Astrocyte (in vitro differentiated cells and primary cell): ENCODE results near the gene FXYD5. TPM values are rescaled to one million over a fixed set of nuclear protein-coding genes. Genes with fewer than 3 reads are reported as not detected.

Experiments used
- DNase-seq: peaks from one replicate; pipeline ENCODE4 v3.0.0-alpha.2; 2010; ENCODE audit warnings: low read depth
- FAIRE-seq: peaks from 2 replicates; lab custom pipeline; 2011; peaks lifted over from hg19 to GRCh38; lab: Jason Lieb, UNC
- H2AFZ ChIP-seq: 2 replicates; pipeline ENCODE4 v1.6.0; 2012; ENCODE audit warnings: low read depth, low read length, inconsistent platforms
- H3K27ac ChIP-seq: 2 replicates; pipeline ENCODE4 v1.5.1; 2011; ENCODE audit warnings: low read depth, low read length, inconsistent platforms
- H3K27me3 ChIP-seq: 2 replicates; pipeline ENCODE4 v1.6.0; 2011; ENCODE audit warnings: low read length, inconsistent platforms; ENCODE audit not compliant: insufficient read depth
- H3K36me3 ChIP-seq: 2 replicates; pipeline ENCODE4 v1.5.1; 2011; ENCODE audit warnings: low read length, inconsistent platforms; ENCODE audit not compliant: insufficient read depth
- H3K4me1 ChIP-seq: 2 replicates; pipeline ENCODE4 v1.5.1; 2011; ENCODE audit warnings: low read length, inconsistent platforms; ENCODE audit not compliant: insufficient read depth
- H3K4me2 ChIP-seq: 2 replicates; pipeline ENCODE4 v1.6.0; 2012; ENCODE audit warnings: low read length, inconsistent platforms
- H3K4me3 ChIP-seq: 2 replicates; pipeline ENCODE4 v1.5.1; 2011; ENCODE audit warnings: low read depth, mild to moderate bottlenecking, low read length, inconsistent platforms; ENCODE audit not compliant: insufficient read depth
- H3K79me2 ChIP-seq: 2 replicates; pipeline ENCODE4 v1.6.0; 2012; ENCODE audit warnings: mild to moderate bottlenecking, low read length, inconsistent platforms; ENCODE audit not compliant: insufficient read depth
- H3K9ac ChIP-seq: 2 replicates; pipeline ENCODE4 v1.6.0; 2012; ENCODE audit warnings: mild to moderate bottlenecking, low read length, inconsistent platforms
- H3K9me3 ChIP-seq: 2 replicates; pipeline ENCODE4 v1.5.1; 2012; ENCODE audit warnings: low read depth, mild to moderate bottlenecking, low read length, inconsistent platforms; ENCODE audit not compliant: insufficient read depth
- H4K20me1 ChIP-seq: 2 replicates; pipeline ENCODE4 v1.6.0; 2012; ENCODE audit warnings: low read length, inconsistent platforms; ENCODE audit not compliant: insufficient read depth
- H3K27ac Mint-ChIP-seq: one replicate; pipeline ENCODE4 v1.8.0; 2021; ENCODE audit warnings: mild to moderate bottlenecking, mixed read lengths; ENCODE audit not compliant: unreplicated experiment
- H3K27me3 Mint-ChIP-seq: one replicate; pipeline ENCODE4 v1.8.0; 2021; ENCODE audit warnings: low read depth, mixed read lengths; ENCODE audit not compliant: unreplicated experiment
- H3K36me3 Mint-ChIP-seq: one replicate; pipeline ENCODE4 v1.8.0; 2021; ENCODE audit warnings: low read depth, mixed read lengths; ENCODE audit not compliant: unreplicated experiment
- H3K4me1 Mint-ChIP-seq: one replicate; pipeline ENCODE4 v1.8.0; 2021; ENCODE audit warnings: low read depth, mixed read lengths; ENCODE audit not compliant: unreplicated experiment
- H3K4me3 Mint-ChIP-seq: one replicate; pipeline ENCODE4 v1.8.0; 2021; ENCODE audit warnings: mild to moderate bottlenecking, moderate library complexity, mixed read lengths; ENCODE audit not compliant: unreplicated experiment
- H3K9me3 Mint-ChIP-seq: one replicate; pipeline ENCODE4 v1.8.0; 2021; ENCODE audit warnings: mild to moderate bottlenecking, mixed read lengths; ENCODE audit not compliant: unreplicated experiment
- EZH2 ChIP-seq: IDR thresholded peaks from 2 replicates; pipeline ENCODE4 v1.6.1; 2012; ENCODE audit warnings: mild to moderate bottlenecking, low read length, inconsistent platforms; ENCODE audit not compliant: insufficient read depth
- total RNA-seq: library from RNA; stranded (reverse); gene quantifications from 2 replicates; pipeline ENCODE4 v1.2.1, GENCODE V29; 2021
- TF ChIP-seq, protein P1 (sequence below): IDR thresholded peaks from 2 replicates; pipeline ENCODE4 v1.5.1; 2011; ENCODE audit warnings: low read depth, mild to moderate bottlenecking, inconsistent platforms, low read length, moderate library complexity; ENCODE audit not compliant: insufficient read depth

The FXYD5 gene
- total RNA-seq, 1 donor from 2014 or later, result 108 TPM

DNA sequence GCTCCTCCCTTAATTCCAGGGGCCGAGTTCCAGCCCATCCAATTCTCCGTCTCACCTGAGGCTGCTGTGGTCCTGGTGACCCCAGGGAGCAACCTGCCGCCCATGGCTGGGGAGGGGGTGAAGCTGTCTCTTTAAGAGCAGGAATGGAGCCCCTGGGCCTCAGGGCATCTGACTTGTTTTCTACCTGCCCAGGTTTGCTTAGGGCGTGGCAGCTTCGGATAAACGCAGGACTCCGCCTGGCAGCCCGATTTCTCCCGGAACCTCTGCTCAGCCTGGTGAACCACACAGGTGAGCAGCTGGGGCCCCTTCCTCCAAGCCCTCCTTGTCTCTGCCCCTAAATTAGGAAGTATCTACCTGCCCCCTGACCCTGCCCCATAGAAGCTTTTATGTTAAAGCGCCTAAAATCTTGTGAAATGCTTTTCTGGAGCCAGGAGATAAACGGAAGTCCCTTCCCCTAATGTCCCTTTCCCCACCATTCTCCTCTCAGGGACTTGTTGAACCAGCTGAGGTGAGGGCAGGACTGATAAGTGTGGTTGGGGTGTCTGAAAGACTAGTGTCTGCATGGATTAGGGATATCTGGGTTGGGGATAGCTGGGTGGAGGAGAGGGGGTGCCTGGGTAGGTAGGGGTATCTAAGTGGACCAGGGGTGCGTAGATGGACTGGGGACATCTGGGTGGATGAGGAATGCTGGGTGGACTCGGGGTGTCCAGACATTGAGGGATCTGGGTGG lies 38.3 kb upstream of the FXYD5 start:
- DNase-seq (no peak), FAIRE-seq (no peak)
- Histone ChIP-seq H3K79me2 (no peaks in the 10 kb centered on the region), H3K9me3 (no peaks in the 10 kb centered on the region), H3K36me3 (no peaks in the 10 kb centered on the region), H4K20me1 (no peaks in the 10 kb centered on the region), H3K4me1 (peaks cover 6% of the 10 kb centered on the region), H3K27me3 (no peaks in the 10 kb centered on the region), H3K4me2 (no peak overlapping the region), H3K27ac (no peak overlapping the region), H3K9ac (no peak overlapping the region), H3K4me3 (no peak overlapping the region), H2AFZ (no peak overlapping the region)
- TF ChIP-seq, protein P1, sequence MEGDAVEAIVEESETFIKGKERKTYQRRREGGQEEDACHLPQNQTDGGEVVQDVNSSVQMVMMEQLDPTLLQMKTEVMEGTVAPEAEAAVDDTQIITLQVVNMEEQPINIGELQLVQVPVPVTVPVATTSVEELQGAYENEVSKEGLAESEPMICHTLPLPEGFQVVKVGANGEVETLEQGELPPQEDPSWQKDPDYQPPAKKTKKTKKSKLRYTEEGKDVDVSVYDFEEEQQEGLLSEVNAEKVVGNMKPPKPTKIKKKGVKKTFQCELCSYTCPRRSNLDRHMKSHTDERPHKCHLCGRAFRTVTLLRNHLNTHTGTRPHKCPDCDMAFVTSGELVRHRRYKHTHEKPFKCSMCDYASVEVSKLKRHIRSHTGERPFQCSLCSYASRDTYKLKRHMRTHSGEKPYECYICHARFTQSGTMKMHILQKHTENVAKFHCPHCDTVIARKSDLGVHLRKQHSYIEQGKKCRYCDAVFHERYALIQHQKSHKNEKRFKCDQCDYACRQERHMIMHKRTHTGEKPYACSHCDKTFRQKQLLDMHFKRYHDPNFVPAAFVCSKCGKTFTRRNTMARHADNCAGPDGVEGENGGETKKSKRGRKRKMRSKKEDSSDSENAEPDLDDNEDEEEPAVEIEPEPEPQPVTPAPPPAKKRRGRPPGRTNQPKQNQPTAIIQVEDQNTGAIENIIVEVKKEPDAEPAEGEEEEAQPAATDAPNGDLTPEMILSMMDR, result no peak
- TF ChIP-seq EZH2, result no peak
- no peaks in the 10 kb centered on the region for H3K36me3 Mint-ChIP-seq
- no peak overlapping the region for H3K27ac Mint-ChIP-seq
- H3K4me1 Mint-ChIP-seq, result peaks cover 1% of the 10 kb centered on the region
- H3K4me3 Mint-ChIP-seq, result no peak overlapping the region
- peaks cover 22% of the 10 kb centered on the region for H3K27me3 Mint-ChIP-seq
- H3K9me3 Mint-ChIP-seq, result peaks cover 2% of the 10 kb centered on the region

DNA sequence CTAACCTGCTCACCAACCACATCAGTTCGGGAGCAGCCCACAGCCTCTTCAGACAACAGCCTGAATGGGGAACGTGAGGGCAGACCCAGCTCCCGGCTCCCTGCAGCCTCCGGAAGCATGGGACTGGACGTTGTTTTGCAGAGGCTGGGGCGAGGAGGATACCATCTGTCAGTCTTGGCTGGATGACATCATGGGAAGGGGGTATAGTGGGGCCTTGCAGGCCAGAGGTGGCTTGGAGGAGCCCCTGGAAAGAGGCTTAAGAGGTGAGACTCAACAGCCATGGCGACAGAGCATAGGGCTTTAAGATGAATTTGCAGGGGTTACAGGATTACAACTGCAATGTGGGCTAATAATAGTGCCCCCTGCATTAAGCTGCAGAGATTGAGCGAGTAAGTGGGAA lies 37.4 kb upstream of the FXYD5 start:
- H3K27ac ChIP-seq, result no peak overlapping the region
- FAIRE-seq (no peak), DNase-seq (no peak)
- no peaks in the 10 kb centered on the region for H3K27me3 ChIP-seq
- no peak overlapping the region for H3K4me3 Mint-ChIP-seq
- no peaks in the 10 kb centered on the region for H4K20me1 ChIP-seq
- no peaks in the 10 kb centered on the region for H3K36me3 ChIP-seq
- no peak for TF ChIP-seq EZH2
- TF ChIP-seq, protein P1, result no peak
- H3K9me3 ChIP-seq, result no peaks in the 10 kb centered on the region
- H3K4me1 ChIP-seq, result peaks cover 6% of the 10 kb centered on the region
- H3K27me3 Mint-ChIP-seq, result peaks cover 27% of the 10 kb centered on the region
- H3K4me3 ChIP-seq, result no peak overlapping the region
- no peak overlapping the region for H3K4me2 ChIP-seq
- no peaks in the 10 kb centered on the region for H3K36me3 Mint-ChIP-seq
- peaks cover 2% of the 10 kb centered on the region for H3K9me3 Mint-ChIP-seq
- no peaks in the 10 kb centered on the region for H3K79me2 ChIP-seq
- no peak overlapping the region for H2AFZ ChIP-seq
- no peak overlapping the region for H3K27ac Mint-ChIP-seq
- no peak overlapping the region for H3K9ac ChIP-seq
- peaks cover 1% of the 10 kb centered on the region for H3K4me1 Mint-ChIP-seq

DNA sequence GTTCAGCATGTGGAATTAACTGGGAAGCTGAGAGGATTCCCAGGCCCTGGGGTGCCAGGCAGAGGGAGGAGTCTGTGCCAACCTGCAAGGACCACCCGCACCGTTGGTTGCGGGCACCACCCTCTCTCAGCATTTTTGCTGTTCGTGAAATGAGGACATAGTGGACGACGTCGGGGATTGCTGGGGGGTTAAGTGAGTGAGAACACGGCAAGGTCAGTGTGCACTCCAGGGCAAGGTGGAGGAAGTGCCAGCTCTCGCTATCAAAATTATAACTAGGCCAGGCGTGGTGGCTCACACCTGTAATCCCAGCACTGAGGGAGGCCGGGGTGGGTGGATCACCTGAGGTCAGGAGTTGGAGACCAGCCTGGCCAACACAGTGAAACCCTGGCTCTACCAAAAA lies 36.7 kb upstream of the FXYD5 start:
- Mint-ChIP-seq H3K4me1 (peaks cover 1% of the 10 kb centered on the region), H3K9me3 (peaks cover 2% of the 10 kb centered on the region), H3K27ac (no peak overlapping the region), H3K4me3 (no peak overlapping the region), H3K36me3 (no peaks in the 10 kb centered on the region), H3K27me3 (peaks cover 27% of the 10 kb centered on the region)
- H3K79me2 ChIP-seq, result no peaks in the 10 kb centered on the region
- no peak overlapping the region for H2AFZ ChIP-seq
- H3K36me3 ChIP-seq, result no peaks in the 10 kb centered on the region
- no peak overlapping the region for H3K27ac ChIP-seq
- H3K27me3 ChIP-seq, result no peaks in the 10 kb centered on the region
- H3K4me3 ChIP-seq, result no peak overlapping the region
- DNase-seq (no peak), FAIRE-seq (no peak)
- TF ChIP-seq EZH2, result no peak
- TF ChIP-seq, protein P1, result no peak
- H4K20me1 ChIP-seq, result no peaks in the 10 kb centered on the region
- H3K9me3 ChIP-seq, result no peaks in the 10 kb centered on the region
- H3K4me1 ChIP-seq, result peaks cover 6% of the 10 kb centered on the region
- H3K9ac ChIP-seq, result no peak overlapping the region
- no peak overlapping the region for H3K4me2 ChIP-seq
